ENCODE measurements around the gene PUM1.
"Not testable (repeated sequence)": the region's sequence is repeated elsewhere in the genome, so short reads cannot be mapped to it uniquely, and the experiment has no call there.

DNA sequence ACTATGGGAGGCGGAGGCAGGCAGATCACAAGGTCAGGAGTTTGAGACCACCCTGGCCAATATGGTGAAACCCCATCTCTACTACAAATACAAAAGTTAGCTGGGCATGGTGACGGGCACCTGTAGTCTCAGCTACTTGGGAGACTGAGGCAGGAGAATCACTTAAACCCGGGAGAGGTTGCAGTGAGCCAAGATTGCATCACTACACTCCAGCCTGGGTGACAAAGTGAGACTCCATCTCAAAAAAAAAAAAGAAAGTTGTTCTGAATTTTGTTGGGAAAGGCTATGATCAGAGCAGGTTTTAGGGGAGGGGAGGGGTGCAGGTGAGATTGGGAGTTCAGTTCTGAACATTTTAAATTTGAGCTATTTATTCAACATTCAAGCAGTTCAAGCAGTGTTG is 22.6 kb upstream of the PUM1 start:
- TF ChIP-seq, protein P1, sequence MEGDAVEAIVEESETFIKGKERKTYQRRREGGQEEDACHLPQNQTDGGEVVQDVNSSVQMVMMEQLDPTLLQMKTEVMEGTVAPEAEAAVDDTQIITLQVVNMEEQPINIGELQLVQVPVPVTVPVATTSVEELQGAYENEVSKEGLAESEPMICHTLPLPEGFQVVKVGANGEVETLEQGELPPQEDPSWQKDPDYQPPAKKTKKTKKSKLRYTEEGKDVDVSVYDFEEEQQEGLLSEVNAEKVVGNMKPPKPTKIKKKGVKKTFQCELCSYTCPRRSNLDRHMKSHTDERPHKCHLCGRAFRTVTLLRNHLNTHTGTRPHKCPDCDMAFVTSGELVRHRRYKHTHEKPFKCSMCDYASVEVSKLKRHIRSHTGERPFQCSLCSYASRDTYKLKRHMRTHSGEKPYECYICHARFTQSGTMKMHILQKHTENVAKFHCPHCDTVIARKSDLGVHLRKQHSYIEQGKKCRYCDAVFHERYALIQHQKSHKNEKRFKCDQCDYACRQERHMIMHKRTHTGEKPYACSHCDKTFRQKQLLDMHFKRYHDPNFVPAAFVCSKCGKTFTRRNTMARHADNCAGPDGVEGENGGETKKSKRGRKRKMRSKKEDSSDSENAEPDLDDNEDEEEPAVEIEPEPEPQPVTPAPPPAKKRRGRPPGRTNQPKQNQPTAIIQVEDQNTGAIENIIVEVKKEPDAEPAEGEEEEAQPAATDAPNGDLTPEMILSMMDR (IDR thresholded peaks at IDR 0.05), result not testable (repeated sequence)
- TF ChIP-seq POLR2A (IDR thresholded peaks at IDR 0.05), result not testable (repeated sequence)
